ENCODE measurements around the gene ZKSCAN5.
"Not testable (repeated sequence)": the region's sequence is repeated elsewhere in the genome, so short reads cannot be mapped to it uniquely, and the experiment has no call there.

The ZKSCAN5 gene

DNA sequence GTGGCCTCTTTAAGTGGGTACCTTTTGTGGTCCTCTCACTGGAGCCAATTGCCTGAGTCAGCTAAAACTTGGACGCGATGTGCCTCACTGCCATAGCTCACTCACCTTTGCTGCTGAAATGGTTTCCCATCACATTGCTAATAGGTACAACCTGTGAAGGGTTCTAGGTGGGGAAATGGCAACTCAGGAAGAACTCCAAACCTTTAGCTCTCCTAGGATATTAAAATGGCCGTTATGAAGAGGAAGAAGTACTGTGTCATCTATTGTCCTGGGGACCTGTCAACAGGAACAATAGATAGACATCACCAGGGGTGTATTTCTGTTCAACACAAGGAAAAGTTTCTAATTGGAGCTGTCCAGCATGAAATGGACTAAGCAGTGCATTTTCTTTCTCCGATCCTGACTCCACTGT, 52.7 kb downstream of the ZKSCAN5 start:
- DNase-seq, result no peak

DNA sequence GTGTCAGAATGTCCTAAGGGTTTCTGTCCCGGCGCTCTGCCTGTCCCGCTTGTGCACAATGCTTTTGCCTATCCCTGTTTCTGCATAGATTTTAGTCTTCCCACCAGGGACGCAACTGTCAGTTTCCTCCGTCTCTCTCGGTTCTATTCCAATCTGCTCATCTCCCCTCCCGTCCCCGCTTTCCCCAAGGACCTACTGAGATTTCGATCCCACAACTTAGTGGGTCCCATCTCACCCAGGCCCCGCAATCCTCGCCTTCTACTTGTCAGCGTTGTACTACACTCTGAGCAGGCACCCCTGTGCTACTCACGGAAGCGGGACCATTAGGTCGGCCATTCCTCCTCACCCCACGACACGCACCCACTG, 53.5 kb downstream of the ZKSCAN5 start:
- DNase-seq, result no peak

DNA sequence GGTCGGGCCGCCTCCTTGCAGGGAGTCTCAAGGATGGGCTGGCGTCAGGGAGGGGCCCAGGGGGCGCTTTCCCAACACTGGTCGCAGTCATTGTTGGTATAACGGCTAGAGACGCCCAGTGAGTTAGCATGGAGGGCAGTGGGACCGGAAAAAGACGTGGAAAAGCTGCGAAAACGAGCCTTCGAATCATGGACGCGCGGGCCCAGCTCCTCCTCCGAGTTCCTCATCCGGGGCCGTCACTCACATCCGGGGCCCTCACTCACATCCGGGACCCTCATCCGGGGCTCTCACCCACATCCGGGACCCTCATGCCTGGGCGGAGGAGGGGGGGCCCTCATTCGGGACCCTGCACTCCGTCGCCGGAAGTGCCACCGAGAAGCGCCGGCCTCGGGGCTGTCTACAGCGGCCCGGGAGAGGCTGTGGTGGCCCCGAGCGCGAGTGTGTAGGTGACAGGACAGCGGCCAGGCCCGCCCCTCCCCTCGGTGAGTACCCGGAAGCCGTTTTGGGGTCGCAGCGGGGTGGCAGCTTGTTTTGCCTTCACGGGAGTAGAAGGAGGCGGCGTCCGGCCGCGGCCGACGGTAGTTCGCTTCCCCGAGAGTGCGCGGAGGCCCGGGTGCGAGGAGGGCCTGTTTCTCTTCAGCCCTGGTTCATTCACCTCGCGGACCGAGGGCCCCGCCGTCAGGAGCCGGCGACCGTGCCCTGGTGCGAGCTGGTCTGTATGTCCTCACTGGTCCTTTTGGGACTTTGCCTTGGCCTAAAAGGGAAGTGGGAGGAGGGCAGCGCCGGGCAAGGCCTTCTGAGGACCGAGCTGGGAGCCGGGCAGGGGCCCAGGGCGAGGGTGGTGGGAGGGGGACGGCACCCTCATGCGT, 54.1 kb downstream of the ZKSCAN5 start, which contains the start of gene ZNF655:
Gene ZNF655, plus strand, starts transcription at position 337 of the 869 bp plus-strand sequence. CDS start 1,918 bp downstream, outside the sequence.
- DNase-seq, result peak; percentile 73

DNA sequence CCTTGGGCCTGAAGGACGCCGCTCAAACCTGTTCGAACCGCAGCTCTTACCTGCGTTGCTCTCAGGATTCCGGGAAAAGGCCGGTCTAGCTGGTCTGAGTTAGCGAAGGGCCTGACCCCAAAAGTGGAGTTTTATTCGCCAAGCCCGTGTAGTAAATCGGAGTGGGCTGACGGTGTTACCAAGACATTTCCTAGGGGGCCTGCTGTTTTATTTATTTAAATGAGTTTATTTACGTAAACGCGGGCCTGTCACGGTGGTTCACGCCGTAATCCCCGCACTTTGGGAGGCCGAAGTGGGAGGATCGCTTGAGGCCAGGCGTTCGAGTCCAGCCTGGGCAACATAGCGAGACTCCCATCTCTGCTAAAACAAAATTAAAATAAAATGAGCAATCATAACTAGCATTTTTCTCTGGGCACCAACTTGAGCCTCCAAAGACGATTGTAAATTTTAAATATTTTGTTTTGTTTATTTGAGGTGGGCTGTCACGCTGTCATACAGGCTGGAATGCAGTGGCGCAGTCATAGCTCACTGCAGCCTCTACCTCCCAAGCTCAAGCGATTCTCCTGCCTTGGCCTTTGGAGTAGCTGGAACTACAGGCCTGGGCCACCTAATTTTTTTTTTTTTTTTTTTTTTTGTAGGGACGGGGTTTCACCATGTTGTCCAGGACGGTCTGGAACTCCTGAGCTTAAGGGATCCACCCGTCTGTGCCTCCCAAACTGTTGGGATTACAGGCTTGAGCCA, 54.9 kb downstream of the ZKSCAN5 start:
- DNase-seq, result no peak

DNA sequence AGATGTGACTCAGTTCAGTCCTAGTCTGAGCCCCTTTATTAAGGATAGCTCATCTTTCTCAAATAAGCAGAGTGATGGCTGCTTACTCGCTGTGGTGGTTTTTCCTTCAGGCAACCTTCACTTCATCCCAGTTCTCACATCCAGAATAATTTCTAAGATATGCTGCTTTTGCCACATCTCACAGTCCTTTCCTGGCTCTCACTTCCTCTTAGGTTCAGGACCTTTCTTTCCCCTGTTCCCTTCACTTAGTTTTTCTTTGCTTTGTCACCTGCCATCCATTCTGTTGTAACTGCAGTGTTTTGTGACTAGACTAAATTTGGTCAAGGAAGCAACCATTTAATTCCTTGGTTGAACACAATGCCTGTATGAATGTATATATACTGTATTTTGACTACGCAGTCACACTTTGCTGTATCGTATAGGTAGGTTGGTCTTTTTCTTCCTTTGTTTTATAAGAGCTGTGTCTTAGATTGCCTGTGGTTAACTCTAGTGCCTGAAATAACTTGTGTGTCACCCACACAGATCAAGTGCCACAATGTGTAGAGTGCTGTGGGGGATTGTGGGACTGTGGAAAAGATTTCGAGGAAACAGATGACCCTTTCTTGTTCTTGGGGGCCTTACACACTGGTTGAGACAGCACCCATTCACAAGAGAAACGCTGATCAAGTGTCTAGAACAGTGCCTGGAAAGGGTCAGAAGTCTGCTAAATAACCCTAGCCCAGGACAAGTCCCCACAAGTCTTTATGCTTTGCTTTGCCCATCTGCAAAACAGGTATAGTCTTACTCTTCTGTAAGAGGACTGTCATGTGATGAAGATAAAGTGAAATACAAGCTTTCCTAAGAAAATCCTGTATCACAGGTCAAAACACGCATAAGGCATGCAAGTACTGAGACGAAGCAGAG, 56.6 kb downstream of the ZKSCAN5 start:
- no peak for DNase-seq

DNA sequence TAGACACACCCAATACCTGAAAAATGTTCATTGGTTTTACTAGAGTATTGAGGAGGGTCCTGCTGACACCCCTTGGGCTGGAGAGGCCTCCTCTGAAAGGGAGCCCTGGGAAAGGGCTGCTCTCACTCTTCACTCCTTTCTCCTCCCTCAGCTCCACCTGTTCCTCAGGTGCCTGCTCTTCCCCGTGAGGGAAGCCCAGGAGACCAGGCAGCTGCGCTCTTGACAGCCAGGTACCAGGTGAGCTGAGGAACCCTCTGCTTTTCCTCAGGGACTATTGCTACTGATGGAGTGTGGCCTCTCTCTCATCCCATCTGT, 57.2 kb downstream of the ZKSCAN5 start:
- DNase-seq, result no peak

DNA sequence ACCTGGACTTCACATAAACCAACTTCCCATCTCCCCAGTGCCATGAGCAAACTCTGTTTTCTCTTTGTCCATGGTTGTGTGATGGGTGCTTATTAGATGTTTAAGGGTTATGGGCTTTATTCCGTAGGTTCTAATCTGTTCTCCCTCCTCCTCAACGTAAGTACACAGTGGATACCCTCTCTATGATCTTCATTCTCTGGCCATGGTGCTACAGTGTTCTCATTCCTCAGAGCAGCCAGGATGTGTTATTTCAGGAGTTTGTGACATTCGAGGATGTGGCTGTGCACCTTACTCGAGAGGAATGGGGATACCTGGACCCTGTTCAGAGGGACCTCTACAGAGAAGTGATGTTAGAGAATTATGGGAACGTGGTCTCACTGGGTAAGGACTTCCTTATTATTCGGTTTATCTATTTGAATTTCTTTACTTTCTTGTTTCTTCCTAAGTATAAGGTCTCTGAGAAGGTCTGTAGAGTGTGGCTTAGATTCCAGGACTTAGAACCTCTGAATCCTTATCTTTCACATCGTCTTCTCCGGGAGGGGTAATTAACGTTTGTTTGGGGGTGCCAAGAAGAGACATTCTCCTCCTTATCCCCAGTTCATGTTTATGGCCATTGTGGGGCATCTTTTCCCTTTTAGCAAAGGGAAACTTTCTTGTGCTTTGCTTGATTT, 57.8 kb downstream of the ZKSCAN5 start:
- DNase-seq, result no peak

DNA sequence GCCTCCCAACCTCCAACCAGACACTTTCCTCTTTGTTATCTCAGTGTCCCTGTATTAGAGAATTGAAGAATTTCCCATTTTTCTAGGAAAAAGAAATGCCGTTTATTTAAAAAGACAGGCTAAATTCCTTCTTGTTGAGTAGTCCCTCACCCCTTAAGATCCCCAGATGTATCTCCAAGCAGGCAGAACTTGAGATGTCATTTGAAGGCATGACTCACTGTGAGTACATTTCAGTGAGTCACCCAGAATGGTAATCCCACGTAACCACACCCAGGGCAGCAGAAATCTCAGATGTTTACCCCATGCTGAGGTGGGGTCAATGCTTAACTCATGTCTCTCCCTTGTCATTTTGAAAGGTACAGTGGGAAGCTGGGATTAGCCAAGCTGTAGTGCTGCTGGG, 58.4 kb downstream of the ZKSCAN5 start:
- no peak for DNase-seq

DNA sequence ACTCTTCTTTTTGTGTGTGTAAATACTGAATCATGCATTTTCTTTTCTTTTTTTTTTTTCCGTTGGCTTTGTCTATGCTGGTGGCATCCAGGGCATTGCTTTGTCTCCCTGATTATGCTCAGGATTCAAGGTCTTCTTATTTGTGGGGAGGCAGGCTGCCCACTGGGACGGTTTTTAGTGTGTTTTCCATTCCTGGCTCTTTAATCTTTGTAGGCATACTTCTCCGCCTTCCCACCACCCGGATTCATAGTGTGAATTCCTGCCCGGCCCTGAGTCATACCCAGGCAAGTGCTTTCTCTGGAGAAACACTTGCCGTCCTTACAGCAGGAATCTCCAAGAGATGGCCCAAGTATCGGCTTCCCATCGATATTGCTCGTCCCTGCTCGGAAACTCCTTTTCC, 59.2 kb downstream of the ZKSCAN5 start:
- no peak for DNase-seq

DNA sequence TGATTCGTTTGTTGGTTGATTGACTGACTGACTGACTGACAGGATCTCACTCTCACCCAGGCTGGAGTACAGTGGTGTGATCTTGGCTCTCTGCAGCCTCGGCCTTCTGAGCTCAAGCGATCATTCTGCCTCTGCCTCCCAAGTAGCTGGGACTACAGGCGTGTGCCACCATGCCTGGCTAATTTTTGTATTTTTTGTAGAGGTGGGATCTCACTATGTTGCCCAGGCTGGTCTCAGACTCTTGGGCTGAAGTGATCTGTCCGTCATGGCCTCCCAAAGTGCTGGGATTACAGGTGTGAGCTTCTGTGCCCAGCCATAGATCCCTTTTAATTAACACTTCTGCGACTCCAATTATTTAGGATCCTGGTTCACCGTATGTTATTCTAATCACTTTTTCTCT, 64.3 kb downstream of the ZKSCAN5 start:
- DNase-seq, result not testable (repeated sequence)

DNA sequence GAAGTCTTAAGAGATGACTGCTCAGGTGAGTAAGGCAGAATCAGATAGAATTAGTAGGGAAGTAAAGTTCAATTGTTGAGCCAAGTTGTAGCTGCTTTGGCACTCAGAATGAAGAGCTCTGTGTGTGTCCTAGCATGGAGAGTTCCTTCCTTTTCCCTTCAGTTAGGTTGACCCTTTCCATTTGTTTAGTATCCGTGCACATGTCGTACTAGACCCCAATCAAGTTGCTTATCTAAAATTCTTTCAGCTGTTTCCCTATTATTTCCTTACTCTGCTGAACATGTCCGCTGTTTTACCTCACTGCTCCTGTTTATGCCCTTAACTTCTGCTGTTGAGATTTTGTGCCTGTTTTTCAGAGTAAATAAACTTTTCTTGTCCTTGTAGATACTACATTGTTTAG, 67.3 kb downstream of the ZKSCAN5 start:
- no peak for DNase-seq

DNA sequence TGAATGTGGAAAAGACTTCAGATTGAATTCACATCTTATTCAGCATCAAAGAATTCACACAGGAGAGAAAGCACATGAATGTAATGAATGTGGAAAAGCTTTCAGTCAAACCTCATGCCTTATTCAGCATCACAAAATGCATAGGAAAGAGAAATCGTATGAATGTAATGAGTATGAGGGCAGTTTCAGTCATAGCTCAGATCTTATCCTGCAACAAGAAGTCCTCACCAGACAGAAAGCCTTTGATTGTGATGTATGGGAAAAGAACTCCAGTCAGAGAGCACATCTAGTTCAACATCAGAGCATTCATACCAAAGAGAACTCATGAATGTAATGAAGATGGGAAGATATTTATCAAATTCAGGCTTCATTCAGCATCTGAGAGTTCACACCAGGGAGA, 68.8 kb downstream of the ZKSCAN5 start:
- no peak for DNase-seq

DNA sequence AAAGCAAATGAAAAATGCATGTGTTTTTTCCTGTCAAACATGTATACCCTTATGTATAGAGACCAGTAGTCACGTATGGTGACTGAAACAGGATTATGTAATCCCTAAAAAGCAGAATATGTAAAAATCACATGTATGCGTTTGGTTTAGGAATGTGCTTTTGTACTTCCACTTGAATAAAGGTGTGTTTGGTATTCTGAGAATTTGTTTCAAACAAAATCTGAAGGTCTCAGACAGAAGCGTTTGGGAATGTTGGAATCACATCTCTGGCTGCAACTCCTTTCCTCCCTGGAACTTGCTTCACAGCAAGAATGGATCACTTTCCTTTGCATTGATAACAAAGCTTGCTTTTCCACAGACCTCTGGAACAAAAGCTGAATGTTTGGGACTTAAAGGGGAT, 71.8 kb downstream of the ZKSCAN5 start:
- no peak for DNase-seq

DNA sequence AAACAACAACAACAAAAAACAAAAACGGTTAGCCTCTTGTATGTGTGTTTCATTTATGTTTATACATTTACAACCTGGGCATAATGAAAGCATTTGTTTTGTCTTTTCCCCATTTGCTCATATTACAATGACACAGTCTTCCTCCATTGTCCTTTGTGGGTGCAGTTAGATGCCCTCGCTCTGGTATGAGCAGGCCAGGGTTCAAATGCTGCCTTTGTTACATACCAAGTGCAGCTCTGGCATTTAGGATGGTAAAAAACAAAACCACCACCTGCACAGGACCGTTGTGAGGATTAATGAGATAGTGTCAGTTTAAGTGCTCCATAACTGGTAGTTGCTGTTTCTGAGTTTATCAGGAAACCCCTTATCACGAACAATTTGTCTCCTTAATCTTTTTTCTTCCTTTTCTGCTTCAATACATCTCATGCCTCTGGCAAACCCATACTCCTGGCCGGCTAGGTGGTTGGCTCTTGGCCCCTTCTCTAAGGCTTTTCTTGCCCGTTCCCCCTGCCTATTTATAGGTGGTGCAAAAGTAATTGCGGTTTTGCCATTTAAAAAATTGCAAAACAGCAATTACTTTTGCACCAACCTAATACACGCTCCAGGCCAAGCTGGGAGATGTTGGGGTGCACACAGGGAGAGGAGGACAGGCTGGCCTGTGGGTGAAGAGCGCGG, 75.0 kb downstream of the ZKSCAN5 start:
- no peak for DNase-seq

DNA sequence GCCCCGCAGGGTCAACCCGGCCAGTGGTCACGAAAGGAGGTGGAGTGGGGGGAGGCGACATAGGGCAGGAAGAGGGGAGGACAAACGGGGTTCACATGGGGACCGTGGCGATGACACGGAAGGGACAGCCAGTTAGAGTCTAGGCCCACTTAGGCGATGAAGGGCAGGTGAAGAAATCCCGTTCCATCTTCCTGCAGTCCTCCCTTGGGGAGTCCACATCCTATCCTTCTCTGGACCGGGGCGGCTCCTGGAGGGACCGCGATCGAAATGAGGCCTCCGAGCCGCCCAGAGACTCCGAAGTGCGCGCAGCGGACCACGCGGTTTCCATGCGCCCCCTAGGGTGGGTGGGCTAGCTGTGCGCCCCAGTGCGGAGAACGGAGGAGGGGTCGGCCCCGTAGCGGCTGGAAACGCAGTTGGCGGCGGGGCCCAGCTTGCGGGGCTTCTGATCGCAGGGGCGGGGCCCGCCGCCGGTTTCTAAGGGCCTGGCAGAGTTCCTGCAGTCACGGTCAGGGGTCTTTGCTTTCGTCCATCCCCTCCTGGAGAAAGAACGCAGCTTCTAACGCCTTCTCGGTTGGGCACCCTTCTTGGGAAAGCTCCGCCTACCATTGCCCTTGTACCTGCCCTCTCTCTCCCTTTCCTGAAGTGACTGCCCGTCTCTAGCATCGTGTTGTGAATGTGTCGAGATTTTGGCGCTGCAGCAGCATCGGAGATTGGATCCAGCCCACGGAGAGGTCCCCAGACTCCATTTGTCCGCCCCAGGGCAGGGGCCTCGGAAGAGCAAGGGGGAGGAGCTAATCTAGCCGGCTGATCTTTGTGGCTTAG, 75.7 kb downstream of the ZKSCAN5 start:
- DNase-seq, result no peak

DNA sequence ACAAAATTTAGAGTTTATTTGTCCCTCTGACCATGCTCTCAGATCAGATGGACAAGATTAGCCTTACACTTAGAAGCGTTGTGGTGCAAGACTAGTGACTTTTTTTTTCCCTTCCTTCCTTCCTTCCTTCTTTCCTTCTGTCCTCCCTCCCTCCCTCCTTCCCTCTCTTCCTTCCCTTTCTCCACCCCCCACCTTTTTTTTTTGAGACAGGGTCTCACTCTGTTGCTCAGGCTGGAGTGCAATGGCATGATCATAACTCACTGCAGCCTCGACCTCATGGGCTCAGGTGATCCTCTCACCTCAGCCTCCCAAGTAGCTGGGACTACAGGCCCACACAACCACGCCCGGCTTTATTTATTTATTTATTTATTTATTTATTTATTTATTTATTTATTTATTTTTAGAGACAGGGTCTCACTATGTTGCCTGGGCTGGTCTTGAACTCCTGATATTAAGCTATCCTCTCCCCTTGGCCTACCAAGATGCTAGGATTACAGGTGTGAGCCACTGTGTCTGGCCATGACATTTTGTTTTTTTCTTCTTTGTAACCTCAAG, 76.4 kb downstream of the ZKSCAN5 start:
- DNase-seq, result not testable (repeated sequence)
